AG09309 (cell line): Measurements from ENCODE around the gene MTUS2.

Source experiments
- DNase-seq: peaks from one replicate; pipeline ENCODE4 v3.0.0-alpha.2; 2010; ENCODE audit warnings: low read depth
- H3K4me3 ChIP-seq: 2 replicates; pipeline ENCODE4 v1.5.1; 2011; ENCODE audit warnings: mild to moderate bottlenecking, low read depth, low read length, moderate library complexity; ENCODE audit not compliant: control insufficient read depth
- CTCF ChIP-seq: IDR thresholded peaks from 2 replicates; pipeline ENCODE4 v1.5.1; 2011; ENCODE audit warnings: mild to moderate bottlenecking, low read depth, low read length, inconsistent platforms; ENCODE audit not compliant: insufficient read depth, control insufficient read depth; ENCODE audit errors: missing control alignments

Gene MTUS2

GRCh38 chr13:28958441-28958840, 138.3 kb downstream of the MTUS2 start:
- H3K4me3 ChIP-seq, result no peak overlapping the region
- no peak for TF ChIP-seq CTCF
- no peak for DNase-seq

GRCh38 chr13:28964052-28964451, 143.9 kb downstream of the MTUS2 start:
- TF ChIP-seq CTCF, result no peak
- no peak for DNase-seq
- H3K4me3 ChIP-seq, result no peak overlapping the region

- TF ChIP-seq CTCF, result no peak
- H3K4me3 ChIP-seq, result no peak overlapping the region
- no peak for DNase-seq
Observed at GRCh38 chr13:28964803-28965202, 144.7 kb downstream of the MTUS2 start.

GRCh38 chr13:28967029-28967915, 147.1 kb downstream of the MTUS2 start:
- TF ChIP-seq CTCF, result no peak
- H3K4me3 ChIP-seq, result no peak overlapping the region
- DNase-seq, result no peak

GRCh38 chr13:28976195-28976594, 156.1 kb downstream of the MTUS2 start:
- no peak overlapping the region for H3K4me3 ChIP-seq
- DNase-seq, result no peak
- TF ChIP-seq CTCF, result no peak

GRCh38 chr13:28976636-28977035, 156.5 kb downstream of the MTUS2 start:
- no peak for TF ChIP-seq CTCF
- H3K4me3 ChIP-seq, result no peak overlapping the region
- DNase-seq, result no peak
